IPS-18c (cell line): ENCODE results near the gene LIPC.

Source experiments
- H3K4me3 ChIP-seq: 2 replicates; pipeline ENCODE4 v1.7.0; 2013; ENCODE audit warnings: low read depth, mild to moderate bottlenecking, low read length, moderate library complexity; ENCODE audit not compliant: insufficient read depth
- H3K9me3 ChIP-seq: one replicate; pipeline ENCODE4 v1.6.1; 2013; ENCODE audit warnings: mild to moderate bottlenecking, low read length, moderate library complexity; ENCODE audit not compliant: control insufficient read depth, insufficient read depth

LIPC gene

GRCh38 chr15:58491499-58492202 lies 59.9 kb downstream of the LIPC start:
- Histone ChIP-seq H3K4me3 (no peak overlapping the region), H3K9me3 (peaks cover 2% of the 10 kb centered on the region)

GRCh38 chr15:58492661-58493397 lies 61.0 kb downstream of the LIPC start:
- Histone ChIP-seq H3K9me3 (peaks cover 2% of the 10 kb centered on the region), H3K4me3 (no peak overlapping the region)

- H3K9me3 ChIP-seq: no peaks in the 10 kb centered on the region
Measured at GRCh38 chr15:58494567-58494966, 62.8 kb downstream of the LIPC start.

GRCh38 chr15:58495891-58496408 lies 64.2 kb downstream of the LIPC start:
- Histone ChIP-seq H3K4me3 (no peak overlapping the region), H3K9me3 (no peaks in the 10 kb centered on the region)

More at GRCh38 chr15:58494567-58494966, 62.8 kb downstream of the LIPC start:
- no peak overlapping the region for H3K4me3 ChIP-seq

- H3K4me3 ChIP-seq: no peak overlapping the region
- H3K9me3 ChIP-seq: no peaks in the 10 kb centered on the region
Measured at GRCh38 chr15:58497046-58497785, 65.4 kb downstream of the LIPC start.

GRCh38 chr15:58498821-58499580 lies 67.2 kb downstream of the LIPC start:
- H3K4me3 ChIP-seq: no peak overlapping the region

GRCh38 chr15:58501006-58501405 lies 69.2 kb downstream of the LIPC start:
- Histone ChIP-seq H3K4me3 (no peak overlapping the region), H3K9me3 (no peaks in the 10 kb centered on the region)

More at GRCh38 chr15:58498821-58499580, 67.2 kb downstream of the LIPC start:
- no peaks in the 10 kb centered on the region for H3K9me3 ChIP-seq

- Histone ChIP-seq H3K4me3 (no peak overlapping the region), H3K9me3 (no peaks in the 10 kb centered on the region)
Measured at GRCh38 chr15:58501636-58502188, 69.9 kb downstream of the LIPC start.

GRCh38 chr15:58503139-58504027 lies 71.6 kb downstream of the LIPC start:
- no peaks in the 10 kb centered on the region for H3K9me3 ChIP-seq
- H3K4me3 ChIP-seq: no peak overlapping the region; the same call in 1 of the 2 replicates

- Histone ChIP-seq H3K4me3 (no peak overlapping the region), H3K9me3 (no peaks in the 10 kb centered on the region)
Measured at GRCh38 chr15:58504674-58505234, 73.0 kb downstream of the LIPC start.

GRCh38 chr15:58505581-58505980 lies 73.8 kb downstream of the LIPC start:
- no peak overlapping the region for H3K4me3 ChIP-seq
- H3K9me3 ChIP-seq: no peaks in the 10 kb centered on the region

GRCh38 chr15:58506064-58506490 lies 74.3 kb downstream of the LIPC start:
- Histone ChIP-seq H3K4me3 (no peak overlapping the region), H3K9me3 (no peaks in the 10 kb centered on the region)

GRCh38 chr15:58506783-58507668 lies 75.2 kb downstream of the LIPC start:
- H3K4me3 ChIP-seq: no peak overlapping the region

GRCh38 chr15:58509556-58509955 lies 77.8 kb downstream of the LIPC start:
- Histone ChIP-seq H3K9me3 (no peaks in the 10 kb centered on the region), H3K4me3 (no peak overlapping the region)

More at GRCh38 chr15:58506783-58507668, 75.2 kb downstream of the LIPC start:
- H3K9me3 ChIP-seq: no peaks in the 10 kb centered on the region
